GM12873 (cell line): ENCODE measurements around the gene ADK.

Experiments used
- CTCF ChIP-seq: IDR thresholded peaks from 2 replicates; pipeline ENCODE4 v1.5.1; 2012; ENCODE audit warnings: low read depth, mild to moderate bottlenecking, moderate library complexity, low read length, control low read depth; ENCODE audit not compliant: insufficient read depth; ENCODE audit errors: missing control alignments

Gene ADK

GRCh38 chr10:74500026-74500704 is 349.1 kb downstream of the ADK start:
- TF ChIP-seq CTCF = no peak

GRCh38 chr10:74500816-74501215 is 349.8 kb downstream of the ADK start:
- TF ChIP-seq CTCF = no peak

GRCh38 chr10:74502963-74503608 is 352.1 kb downstream of the ADK start:
- TF ChIP-seq CTCF = no peak

- TF ChIP-seq CTCF = no peak
Measured at GRCh38 chr10:74507951-74508350, 356.9 kb downstream of the ADK start.

- TF ChIP-seq CTCF = no peak
Measured at GRCh38 chr10:74510594-74510993, 359.6 kb downstream of the ADK start.

GRCh38 chr10:74511051-74511450 is 360.0 kb downstream of the ADK start:
- no peak for TF ChIP-seq CTCF

GRCh38 chr10:74514322-74514721 is 363.3 kb downstream of the ADK start:
- TF ChIP-seq CTCF = no peak
